ACC112 (cell line): ENCODE measurements around the gene DNAJB4.

ENCODE experiments used
- H2AFZ ChIP-seq: fragments of 200-600 bp; sonication (generic); one replicate; pipeline ENCODE4 v1.6.0; 2017; ENCODE audit warnings: antibody characterized with exemption, low read length; ENCODE audit not compliant: unreplicated experiment
- H3K27ac ChIP-seq: fragments of 200-600 bp; sonication (generic); 2 replicates; pipeline ENCODE4 v1.5.1; 2014; ENCODE audit warnings: low read depth, mild to moderate bottlenecking, antibody characterized with exemption, low read length, moderate library complexity
- H3K27me3 ChIP-seq: fragments of 200-600 bp; sonication (generic); 2 replicates; pipeline ENCODE4 v1.6.1; 2014; ENCODE audit warnings: mild to moderate bottlenecking, antibody characterized with exemption, low read length, moderate library complexity, mixed read lengths; ENCODE audit not compliant: insufficient read depth
- H3K36me3 ChIP-seq: fragments of 200-600 bp; sonication (generic); 2 replicates; pipeline ENCODE4 v1.6.1; 2016; ENCODE audit warnings: mild to moderate bottlenecking, antibody characterized with exemption, low read length, moderate library complexity, mixed read lengths; ENCODE audit not compliant: insufficient read depth
- H3K4me1 ChIP-seq: fragments of 200-600 bp; sonication (generic); one replicate; pipeline ENCODE4 v1.6.1; 2016; ENCODE audit warnings: low read length, mixed read lengths; ENCODE audit not compliant: insufficient read depth, unreplicated experiment, control insufficient read depth
- H3K4me3 ChIP-seq: fragments of 200-600 bp; sonication (generic); 2 replicates; pipeline ENCODE4 v1.5.1; 2014; ENCODE audit warnings: mild to moderate bottlenecking, low read depth, low read length
- H3K79me2 ChIP-seq: fragments of 200-600 bp; sonication (generic); one replicate; pipeline ENCODE4 v1.6.0; 2016; ENCODE audit warnings: low read length; ENCODE audit not compliant: control insufficient read depth, unreplicated experiment, insufficient read depth

Gene DNAJB4

DNA sequence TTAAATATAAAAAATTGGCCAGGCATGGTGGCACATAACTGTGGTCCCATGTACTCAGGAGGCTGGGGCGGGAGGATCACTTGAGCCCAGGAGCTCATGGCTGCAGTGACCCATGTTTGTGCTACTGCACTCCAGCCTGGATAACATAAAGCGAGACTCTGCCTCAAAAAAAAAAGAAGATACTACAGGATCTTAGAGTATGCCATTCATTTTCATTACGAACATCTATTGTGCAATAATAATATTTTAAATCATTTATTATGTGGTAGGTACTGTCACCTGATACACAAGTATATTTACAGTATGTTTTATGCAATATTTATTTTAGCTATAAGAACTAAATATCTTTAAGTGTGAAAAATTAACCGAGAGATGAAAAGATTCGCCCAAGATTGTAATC is 31.7 kb downstream of the DNAJB4 start:
- Histone ChIP-seq H2AFZ (no peak overlapping the region), H3K27me3 (no peaks in the 10 kb centered on the region), H3K4me3 (no peak overlapping the region), H3K79me2 (no peaks in the 10 kb centered on the region), H3K36me3 (no peaks in the 10 kb centered on the region), H3K4me1 (peaks cover 22% of the 10 kb centered on the region), H3K27ac (no peak overlapping the region)

DNA sequence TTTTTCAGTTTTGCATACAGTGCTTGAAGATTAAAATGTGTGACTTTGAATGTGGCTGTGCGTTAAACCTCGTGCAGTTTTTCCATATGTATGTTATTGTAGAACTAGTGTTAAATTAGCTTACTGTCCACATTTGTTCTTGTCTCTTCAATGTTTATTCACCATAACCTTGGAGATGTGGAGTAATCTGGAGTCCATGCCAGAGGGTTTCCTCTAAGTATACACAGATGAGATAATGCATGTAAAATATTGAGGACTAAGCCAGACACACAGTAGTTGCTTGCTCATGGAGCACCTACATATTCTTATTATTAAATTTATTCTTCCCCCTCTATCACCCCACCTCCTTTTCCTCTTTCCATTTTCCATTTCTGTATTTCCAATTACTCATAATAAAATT is 33.3 kb downstream of the DNAJB4 start:
- Histone ChIP-seq H3K27ac (peak overlapping the region; percentile 76), H3K36me3 (no peaks in the 10 kb centered on the region)

GRCh38 chr1:78038491-78038939 is 33.8 kb downstream of the DNAJB4 start:
- Histone ChIP-seq H3K27ac (peak overlapping the region; percentile 76), H3K79me2 (no peaks in the 10 kb centered on the region), H3K4me3 (peak overlapping the region; percentile 35; the same call in 1 of the 2 replicates), H3K4me1 (peaks cover 15% of the 10 kb centered on the region), H2AFZ (no peak overlapping the region), H3K36me3 (no peaks in the 10 kb centered on the region), H3K27me3 (0 out of 2 replicates have a peak, but pooled peaks cover 2% of the 10 kb centered on the region)

More for the DNA sequence above, 33.3 kb downstream of the DNAJB4 start:
- Histone ChIP-seq H3K4me1 (peaks cover 19% of the 10 kb centered on the region), H3K79me2 (no peaks in the 10 kb centered on the region), H3K27me3 (no peaks in the 10 kb centered on the region), H2AFZ (no peak overlapping the region), H3K4me3 (peak overlapping the region; percentile 35; the same call in 1 of the 2 replicates)

DNA sequence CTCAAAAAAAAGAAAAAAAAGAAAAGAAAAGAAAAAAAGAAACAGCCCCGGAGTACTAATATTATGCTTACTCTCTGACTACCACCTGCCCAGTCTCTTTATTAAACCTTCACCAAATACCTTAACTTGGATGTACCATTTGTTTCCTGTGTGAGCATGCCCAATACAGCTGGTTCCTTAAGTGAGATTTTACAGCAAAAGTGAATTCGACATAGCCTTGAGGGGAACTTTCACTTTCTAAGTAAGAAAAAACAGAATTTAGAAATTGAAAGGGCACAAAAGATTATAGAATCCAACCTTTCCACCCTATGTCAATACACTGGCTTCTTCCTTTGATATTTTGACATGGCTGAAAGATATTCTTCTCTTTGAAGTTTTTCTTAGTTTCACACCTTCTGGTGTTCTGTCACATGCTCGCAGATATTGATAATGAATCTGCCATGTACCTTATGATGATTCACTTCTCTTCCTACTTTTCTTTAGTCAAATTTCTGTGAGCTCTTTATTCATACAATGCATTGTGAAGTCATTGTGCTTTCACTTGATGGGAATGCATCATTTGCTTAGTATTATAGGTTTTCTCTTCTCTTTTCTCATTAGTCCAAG is 35.8 kb downstream of the DNAJB4 start:
- no peaks in the 10 kb centered on the region for H3K36me3 ChIP-seq
- no peaks in the 10 kb centered on the region for H3K79me2 ChIP-seq
- peak overlapping the region; percentile 65 for H2AFZ ChIP-seq
- no peak overlapping the region for H3K27ac ChIP-seq
- peak overlapping the region; percentile 33; the same call in 1 of the 2 replicates for H3K4me3 ChIP-seq
- H3K27me3 ChIP-seq: peaks cover 14% of the 10 kb centered on the region
- peaks cover 15% of the 10 kb centered on the region for H3K4me1 ChIP-seq

DNA sequence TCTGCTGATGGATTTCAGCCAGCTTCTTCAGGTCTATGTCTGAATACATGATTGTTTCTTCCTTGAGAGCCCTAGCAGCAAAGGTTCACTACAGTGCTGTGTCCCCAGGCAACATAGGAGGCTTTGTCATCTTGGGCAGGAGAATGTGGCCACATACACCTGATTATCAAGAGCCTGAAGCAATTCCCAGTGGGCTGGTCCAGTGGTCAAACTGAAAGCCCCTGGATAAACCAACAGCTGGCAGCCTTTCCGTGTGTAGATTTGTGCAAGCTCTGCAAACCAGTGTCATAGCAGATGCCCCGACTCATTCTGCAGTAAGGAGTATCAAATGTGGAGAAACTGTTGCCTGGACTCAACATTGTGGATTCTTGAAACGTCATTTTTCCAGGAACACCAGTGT is 38.7 kb downstream of the DNAJB4 start:
- Histone ChIP-seq H2AFZ (no peak overlapping the region), H3K4me3 (no peak overlapping the region), H3K27me3 (peaks cover 31% of the 10 kb centered on the region), H3K36me3 (no peaks in the 10 kb centered on the region), H3K27ac (no peak overlapping the region), H3K79me2 (no peaks in the 10 kb centered on the region), H3K4me1 (peaks cover 8% of the 10 kb centered on the region)

DNA sequence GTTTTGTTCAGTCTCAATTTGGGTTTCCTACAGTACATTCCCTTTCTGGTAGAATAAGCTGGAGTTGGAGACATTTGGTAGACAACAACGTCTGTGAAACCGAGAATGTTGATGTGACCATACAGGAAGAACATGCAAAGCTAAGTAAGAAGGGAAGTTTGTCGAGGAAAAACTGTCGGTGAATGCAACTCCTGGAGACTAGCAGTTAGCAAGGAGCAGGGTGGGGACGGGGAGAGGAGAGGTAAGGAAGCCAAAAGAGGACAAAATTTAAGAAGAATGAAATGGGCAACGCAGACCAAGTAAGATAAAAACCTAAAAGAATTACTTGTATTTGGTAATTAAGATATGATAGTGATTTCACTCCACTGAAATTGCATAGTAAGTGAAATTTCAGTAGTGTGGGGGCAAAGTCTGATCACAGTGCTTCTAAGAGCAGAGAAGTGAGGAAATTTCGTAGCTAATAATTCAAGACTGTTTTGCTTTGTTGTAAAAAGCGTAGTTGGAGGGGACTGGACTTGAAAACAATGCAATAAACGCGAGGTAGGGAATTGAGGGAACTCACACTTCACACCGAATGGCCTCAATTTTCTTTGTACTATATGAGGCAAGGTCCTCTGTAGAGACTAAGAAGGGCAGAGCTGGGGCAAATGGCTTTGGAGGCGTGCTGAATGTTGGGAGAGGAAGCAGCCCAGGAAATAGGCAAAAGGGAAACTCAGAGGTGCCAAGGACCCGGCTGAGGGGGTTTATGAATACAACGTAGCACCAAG is 40.2 kb downstream of the DNAJB4 start:
- peaks cover 31% of the 10 kb centered on the region for H3K27me3 ChIP-seq
- no peaks in the 10 kb centered on the region for H3K36me3 ChIP-seq
- no peaks in the 10 kb centered on the region for H3K4me1 ChIP-seq
- peak overlapping the region; percentile 82 for H3K4me3 ChIP-seq
- no peaks in the 10 kb centered on the region for H3K79me2 ChIP-seq
- H2AFZ ChIP-seq: no peak overlapping the region
- no peak overlapping the region for H3K27ac ChIP-seq

- no peaks in the 10 kb centered on the region for H3K79me2 ChIP-seq
- H3K27me3 ChIP-seq: peaks cover 31% of the 10 kb centered on the region
- H3K27ac ChIP-seq: no peak overlapping the region
- H3K36me3 ChIP-seq: no peaks in the 10 kb centered on the region
- H2AFZ ChIP-seq: peak overlapping the region; percentile 77
- H3K4me1 ChIP-seq: no peaks in the 10 kb centered on the region
- peak overlapping the region; percentile 82 for H3K4me3 ChIP-seq
Measured at GRCh38 chr1:78045563-78045925, 40.8 kb downstream of the DNAJB4 start.

DNA sequence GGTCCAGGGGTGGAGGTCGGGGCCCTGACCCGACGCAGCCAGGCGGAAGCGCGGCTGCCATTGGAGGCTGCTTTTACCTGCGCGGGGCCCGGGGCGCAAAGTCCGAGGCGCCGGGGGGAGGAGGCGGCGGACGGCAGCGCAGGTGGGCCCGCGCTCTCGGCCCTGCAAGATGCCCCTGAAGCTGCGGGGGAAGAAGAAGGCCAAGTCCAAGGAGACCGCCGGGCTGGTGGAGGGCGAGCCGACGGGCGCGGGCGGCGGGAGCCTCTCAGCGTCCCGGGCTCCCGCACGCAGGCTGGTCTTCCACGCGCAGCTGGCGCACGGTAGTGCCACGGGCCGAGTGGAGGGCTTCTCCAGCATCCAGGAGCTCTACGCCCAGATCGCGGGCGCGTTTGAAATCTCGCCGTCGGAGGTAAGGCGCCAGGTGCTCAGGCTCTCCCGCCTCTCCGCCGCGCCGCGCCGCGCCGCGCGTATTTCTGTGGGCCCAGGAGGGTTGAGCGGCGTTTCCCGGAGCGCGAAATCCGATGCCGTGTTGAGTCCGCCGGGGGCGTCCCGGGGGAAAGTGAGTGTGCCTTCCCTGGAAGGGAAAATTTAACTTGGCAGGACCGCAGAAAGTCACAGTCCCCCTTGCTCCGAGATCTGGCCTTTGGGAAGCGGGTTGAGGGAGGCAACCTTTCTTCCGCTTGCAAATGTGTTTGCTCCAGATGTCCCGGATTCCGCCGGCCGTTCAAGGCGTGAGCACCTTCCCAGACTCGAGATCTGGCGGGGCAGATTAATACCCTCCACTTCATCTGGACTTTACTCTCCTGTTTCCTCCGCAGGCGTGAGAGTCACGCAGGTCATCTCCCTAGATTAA is 41.4 kb downstream of the DNAJB4 start, which contains the start of gene GIPC2:
Gene GIPC2, plus strand, starts transcription at position 41 of the 853 bp plus-strand sequence. Its CDS starts 129 bp downstream, at position 170.
- peak within 1 kb of the TSS; percentile 77 for H2AFZ ChIP-seq
- H3K4me3 ChIP-seq: peak within 1 kb of the TSS; percentile 82
- H3K36me3 ChIP-seq: no peaks in the 10 kb centered on the region
- no peaks in the 10 kb centered on the region for H3K4me1 ChIP-seq
- H3K27ac ChIP-seq: no peak within 1 kb of the TSS
- peaks cover 31% of the 10 kb centered on the region for H3K27me3 ChIP-seq
- H3K79me2 ChIP-seq: no peaks in the 10 kb centered on the region

DNA sequence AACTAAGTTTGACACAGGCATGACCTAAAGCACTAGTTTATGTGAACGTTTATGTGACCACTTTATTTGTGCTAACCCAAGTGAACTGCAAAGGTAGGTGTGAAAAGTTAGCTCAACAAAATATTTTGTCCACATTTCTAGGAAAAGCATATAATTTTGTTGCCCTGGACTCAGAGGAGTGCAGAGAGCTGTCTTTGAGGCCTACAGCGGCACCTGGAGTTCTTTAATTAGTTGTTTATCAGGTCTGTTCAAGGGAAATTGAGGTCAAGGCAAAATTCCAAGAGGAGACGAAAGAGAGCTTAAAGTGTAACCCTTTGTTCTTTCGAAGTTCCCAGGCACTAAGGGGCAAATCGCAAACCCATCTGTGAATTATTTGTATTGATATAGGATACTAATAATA is 42.4 kb downstream of the DNAJB4 start:
- Histone ChIP-seq H3K4me1 (no peaks in the 10 kb centered on the region), H3K36me3 (no peaks in the 10 kb centered on the region), H3K27me3 (peaks cover 31% of the 10 kb centered on the region), H2AFZ (no peak overlapping the region), H3K79me2 (no peaks in the 10 kb centered on the region), H3K27ac (no peak overlapping the region), H3K4me3 (peak overlapping the region; percentile 82; the same call in 1 of the 2 replicates)

DNA sequence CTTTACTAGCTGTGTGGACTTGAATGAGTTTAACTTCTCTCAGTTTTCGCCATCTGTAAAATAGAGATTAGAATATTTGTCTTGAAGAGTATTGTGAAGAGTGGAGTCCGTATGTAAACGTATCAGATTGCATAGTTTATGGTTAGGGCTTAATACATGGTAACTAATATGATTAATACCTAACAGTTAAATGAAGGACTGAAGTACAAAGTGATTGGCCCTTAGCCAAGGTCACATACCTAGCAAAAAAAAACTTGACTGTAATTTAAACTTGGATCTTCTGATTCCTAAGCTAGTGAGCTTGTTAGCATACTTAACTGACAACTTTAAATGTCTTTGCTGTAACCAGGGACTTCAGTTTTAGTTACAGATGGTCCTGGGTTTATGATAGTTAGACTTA is 42.9 kb downstream of the DNAJB4 start:
- H3K4me1 ChIP-seq: no peaks in the 10 kb centered on the region
- no peak overlapping the region for H3K4me3 ChIP-seq
- H3K36me3 ChIP-seq: no peaks in the 10 kb centered on the region
- peaks cover 31% of the 10 kb centered on the region for H3K27me3 ChIP-seq
- no peaks in the 10 kb centered on the region for H3K79me2 ChIP-seq
- H3K27ac ChIP-seq: no peak overlapping the region
- H2AFZ ChIP-seq: no peak overlapping the region
